GM06990 (cell line): Measurements from ENCODE around the gene MSANTD2.

Source experiments
- DNase-seq: peaks from one replicate; pipeline ENCODE4 v3.0.0-alpha.2; 2011; ENCODE audit not compliant: insufficient read length; ENCODE audit errors: extremely low read depth
- H3K27me3 ChIP-seq: replicated peaks from 2 replicates; pipeline ENCODE4 v1.6.0; 2011; ENCODE audit warnings: low read length; ENCODE audit not compliant: control insufficient read depth, insufficient read depth
- H3K36me3 ChIP-seq: 2 replicates; pipeline ENCODE4 v1.5.1; 2011; ENCODE audit warnings: low read length; ENCODE audit not compliant: control insufficient read depth, insufficient read depth
- H3K4me3 ChIP-seq: replicated peaks from 2 replicates; pipeline ENCODE4 v1.5.1; 2011; ENCODE audit warnings: low read depth, mild to moderate bottlenecking, control low read depth, low read length
- TF ChIP-seq, protein P1 (sequence below): IDR thresholded peaks from 2 replicates; pipeline ENCODE4 v1.5.1; 2011; ENCODE audit warnings: low read length, control low read depth, mild to moderate bottlenecking, inconsistent platforms; ENCODE audit not compliant: insufficient read depth, poor library complexity, severe bottlenecking

The MSANTD2 gene

GRCh38 chr11:124748481-124749343 lies 51.5 kb downstream of the MSANTD2 start:
- Histone ChIP-seq H3K27me3 (no peaks in the 10 kb centered on the region), H3K4me3 (no peak overlapping the region), H3K36me3 (peaks cover 2% of the 10 kb centered on the region; the same call in 1 of the 2 replicates)
- DNase-seq: no peak
- TF ChIP-seq, protein P1, sequence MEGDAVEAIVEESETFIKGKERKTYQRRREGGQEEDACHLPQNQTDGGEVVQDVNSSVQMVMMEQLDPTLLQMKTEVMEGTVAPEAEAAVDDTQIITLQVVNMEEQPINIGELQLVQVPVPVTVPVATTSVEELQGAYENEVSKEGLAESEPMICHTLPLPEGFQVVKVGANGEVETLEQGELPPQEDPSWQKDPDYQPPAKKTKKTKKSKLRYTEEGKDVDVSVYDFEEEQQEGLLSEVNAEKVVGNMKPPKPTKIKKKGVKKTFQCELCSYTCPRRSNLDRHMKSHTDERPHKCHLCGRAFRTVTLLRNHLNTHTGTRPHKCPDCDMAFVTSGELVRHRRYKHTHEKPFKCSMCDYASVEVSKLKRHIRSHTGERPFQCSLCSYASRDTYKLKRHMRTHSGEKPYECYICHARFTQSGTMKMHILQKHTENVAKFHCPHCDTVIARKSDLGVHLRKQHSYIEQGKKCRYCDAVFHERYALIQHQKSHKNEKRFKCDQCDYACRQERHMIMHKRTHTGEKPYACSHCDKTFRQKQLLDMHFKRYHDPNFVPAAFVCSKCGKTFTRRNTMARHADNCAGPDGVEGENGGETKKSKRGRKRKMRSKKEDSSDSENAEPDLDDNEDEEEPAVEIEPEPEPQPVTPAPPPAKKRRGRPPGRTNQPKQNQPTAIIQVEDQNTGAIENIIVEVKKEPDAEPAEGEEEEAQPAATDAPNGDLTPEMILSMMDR: no peak

DNA sequence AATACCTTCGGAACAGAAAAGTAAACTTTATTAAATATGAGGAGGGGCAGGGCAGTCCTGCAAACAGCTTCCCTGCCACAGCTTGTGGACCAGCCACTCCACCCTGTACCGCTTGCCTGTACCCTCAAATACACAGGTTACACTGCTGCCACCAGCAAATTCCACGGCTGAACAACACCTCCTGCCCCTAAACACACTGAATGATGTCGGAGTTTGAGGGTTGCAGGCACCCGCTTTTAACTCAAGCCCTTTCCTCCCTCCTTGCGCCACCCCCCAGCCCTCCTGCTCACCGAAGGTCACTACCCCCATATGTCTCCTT lies 52.1 kb downstream of the MSANTD2 start:
- TF ChIP-seq, protein P1: no peak
- Histone ChIP-seq H3K36me3 (no peaks in the 10 kb centered on the region; the same call in 1 of the 2 replicates), H3K27me3 (no peaks in the 10 kb centered on the region), H3K4me3 (no peak overlapping the region)
- DNase-seq: no peak

GRCh38 chr11:124747406-124748099 lies 52.7 kb downstream of the MSANTD2 start:
- no peaks in the 10 kb centered on the region for H3K27me3 ChIP-seq

DNA sequence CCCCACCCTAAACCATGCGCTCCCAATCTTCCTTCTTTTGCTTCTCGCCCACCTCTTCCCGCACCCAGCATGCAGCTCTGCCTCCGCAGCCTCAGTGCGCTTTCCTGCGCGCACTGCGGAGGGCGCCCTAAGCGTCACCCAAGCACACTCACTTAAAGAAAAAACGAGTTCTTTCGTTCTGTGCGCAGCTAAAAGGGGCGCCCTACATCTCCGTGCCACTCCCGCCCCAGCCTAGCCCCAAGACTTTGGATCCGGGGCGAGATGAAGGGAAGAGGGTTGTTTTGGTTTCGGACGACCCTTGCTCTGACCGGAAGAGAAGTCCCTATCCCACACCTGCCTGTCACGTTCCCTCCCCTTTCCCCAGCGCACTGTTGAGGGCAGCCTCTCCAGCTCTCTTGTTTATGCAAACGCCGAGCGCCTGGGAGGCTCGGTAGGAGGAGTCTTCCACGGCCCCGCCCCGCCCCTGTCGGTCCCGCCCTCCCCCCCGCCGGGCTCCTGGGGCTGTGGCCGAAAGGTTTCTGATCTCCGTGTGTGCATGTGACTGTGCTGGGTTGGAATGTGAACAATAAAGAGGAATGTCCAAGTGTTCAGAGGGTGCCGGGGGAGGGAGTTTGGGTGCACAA lies 53.5 kb downstream of the MSANTD2 start:
- peak; percentile 86 for DNase-seq
- TF ChIP-seq, protein P1: peak; percentile 85
- peak overlapping the region; percentile 72 for H3K4me3 ChIP-seq
- no peaks in the 10 kb centered on the region; the same call in 1 of the 2 replicates for H3K36me3 ChIP-seq
- no peaks in the 10 kb centered on the region for H3K27me3 ChIP-seq

More at GRCh38 chr11:124747406-124748099, 52.7 kb downstream of the MSANTD2 start:
- TF ChIP-seq, protein P1: no peak
- Histone ChIP-seq H3K4me3 (no peak overlapping the region), H3K36me3 (no peaks in the 10 kb centered on the region; the same call in 1 of the 2 replicates)
- DNase-seq: no peak

- TF ChIP-seq, protein P1: peak; percentile 56
- peak overlapping the region; percentile 72 for H3K4me3 ChIP-seq
- DNase-seq: no peak
- no peaks in the 10 kb centered on the region for H3K27me3 ChIP-seq
- no peaks in the 10 kb centered on the region for H3K36me3 ChIP-seq
Observed at GRCh38 chr11:124745835-124746620, 54.2 kb downstream of the MSANTD2 start.
